Spinal cord (tissue), 10 donors: ENCODE measurements around the gene GALNT16. TPM values are rescaled to one million over a fixed set of nuclear protein-coding genes. Genes with fewer than 3 reads are reported as not detected.
A peak's percentile ranks its signal among the peaks of the same experiment; 100 is the strongest.

Experiments
- DNase-seq, 6 donors: peaks; one replicate each; pipeline versions ENCODE4 v3.0.0 to v3.0.0-alpha.2; 2013 to 2015; ENCODE audit warnings: low spot score in 6 of 6, low read depth in 4 of 6
- H3K27ac ChIP-seq: one replicate; pipeline ENCODE4 v1.5.1; 2013; ENCODE audit warnings: low read depth, low read length, control low read depth
- H3K27me3 ChIP-seq: one replicate; pipeline ENCODE4 v1.6.1; 2013; ENCODE audit warnings: low read length; ENCODE audit not compliant: control insufficient read depth, insufficient read depth
- H3K36me3 ChIP-seq: one replicate; pipeline ENCODE4 v1.6.1; 2013; ENCODE audit warnings: low read length; ENCODE audit not compliant: control insufficient read depth, insufficient read depth
- H3K4me1 ChIP-seq: one replicate; pipeline ENCODE4 v1.6.1; 2013; ENCODE audit warnings: low read length; ENCODE audit not compliant: control insufficient read depth, insufficient read depth
- H3K4me3 ChIP-seq: one replicate; pipeline ENCODE4 v1.5.1; 2013; ENCODE audit warnings: low read depth, low read length, control low read depth
- H3K9me3 ChIP-seq: one replicate; pipeline ENCODE4 v1.6.1; 2013; ENCODE audit warnings: low read length; ENCODE audit not compliant: control insufficient read depth, insufficient read depth
- WGBS: methylation state at CpG from one replicate; pipeline ENCODE4 v1.1.5; 2013; ENCODE audit warnings: missing lambda C conversion rate; ENCODE audit not compliant: insufficient coverage; 5-methylcytosine and 5-hydroxymethylcytosine counted together
- polyA plus RNA-seq, 2 donors: library from polyadenylated mRNA; unstranded; fragments of 120-200 nt; gene quantifications; one replicate each; pipeline ENCODE4 v1.2.1, GENCODE V29; 2013; ENCODE audit not compliant: insufficient read length in 2 of 2
- total RNA-seq, 2 donors: library from RNA; depleted of rRNA in 1 of 2; stranded (reverse); fragments of 120-200 nt in 1 of 2; fragments of >200 nt in 1 of 2; gene quantifications; one replicate each; pipeline versions ENCODE4 v1.2.3 to v1.2.4, GENCODE V29; 2013 to 2014
- donor health status: healthy.

The GALNT16 gene
- total and polyA plus RNA-seq, 4 donors = 9.5 to 60.2 (median 31.5) TPM

GRCh38 chr14:69399750-69400149 is 139.8 kb downstream of the GALNT16 start:
- Histone ChIP-seq H3K27ac (no peak overlapping the region), H3K9me3 (no peaks in the 10 kb centered on the region), H3K27me3 (no peaks in the 10 kb centered on the region), H3K36me3 (peaks cover 5% of the 10 kb centered on the region), H3K4me3 (peak overlapping the region; percentile 97), H3K4me1 (peaks cover 12% of the 10 kb centered on the region)
- no peak for DNase-seq
- WGBS = 95% methylated on average over 7 of the region's 8 CpGs

- Histone ChIP-seq H3K27ac (no peak overlapping the region), H3K4me3 (no peak overlapping the region), H3K4me1 (peaks cover 12% of the 10 kb centered on the region), H3K36me3 (peaks cover 5% of the 10 kb centered on the region), H3K27me3 (no peaks in the 10 kb centered on the region), H3K9me3 (no peaks in the 10 kb centered on the region)
- WGBS = 93% methylated on average over 4 of the region's 6 CpGs
- DNase-seq = no peak
These were observed 140.2 kb downstream of the GALNT16 start for GRCh38 chr14:69400154-69400553.

- H3K4me3 ChIP-seq = no peak overlapping the region
- no peak for DNase-seq
- no peaks in the 10 kb centered on the region for H3K27me3 ChIP-seq
- H3K9me3 ChIP-seq = no peaks in the 10 kb centered on the region
- H3K4me1 ChIP-seq = peaks cover 12% of the 10 kb centered on the region
- WGBS = no CpG with 5 or more reads among the region's 2 CpGs
- no peak overlapping the region for H3K27ac ChIP-seq
- peaks cover 3% of the 10 kb centered on the region for H3K36me3 ChIP-seq
These were observed 141.9 kb downstream of the GALNT16 start for GRCh38 chr14:69401841-69402240.

- Histone ChIP-seq H3K4me3 (no peak overlapping the region), H3K36me3 (peaks cover 5% of the 10 kb centered on the region), H3K27me3 (no peaks in the 10 kb centered on the region), H3K4me1 (peaks cover 7% of the 10 kb centered on the region), H3K27ac (no peak overlapping the region), H3K9me3 (no peaks in the 10 kb centered on the region)
- no peak for DNase-seq
- WGBS = no CpG with 5 or more reads among the region's 3 CpGs
These were observed 144.5 kb downstream of the GALNT16 start for GRCh38 chr14:69404478-69404877.

DNA sequence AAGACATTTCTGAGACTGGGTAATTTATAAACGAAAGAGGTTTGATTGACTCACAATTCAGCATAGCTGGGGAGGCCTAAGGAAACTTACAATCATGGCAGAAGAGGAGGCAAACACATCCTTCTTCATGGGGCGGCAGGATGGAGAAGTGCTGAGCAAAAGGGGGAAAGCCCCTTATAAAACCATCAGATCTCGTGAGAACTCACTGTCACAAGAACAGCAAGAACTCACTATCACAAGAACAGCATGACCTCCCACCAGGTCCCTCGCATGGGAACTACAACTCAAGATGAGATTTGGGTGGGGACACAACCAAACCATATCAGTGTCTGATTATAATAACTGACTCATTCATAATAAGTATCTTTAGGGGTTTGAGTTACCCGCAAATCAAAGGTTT is 144.9 kb downstream of the GALNT16 start:
- H3K36me3 ChIP-seq = peaks cover 5% of the 10 kb centered on the region
- H3K27ac ChIP-seq = no peak overlapping the region
- WGBS = no CpG with 5 or more reads among the region's 5 CpGs
- no peaks in the 10 kb centered on the region for H3K9me3 ChIP-seq
- no peak for DNase-seq
- peaks cover 3% of the 10 kb centered on the region for H3K4me1 ChIP-seq
- no peak overlapping the region for H3K4me3 ChIP-seq
- H3K27me3 ChIP-seq = no peaks in the 10 kb centered on the region

GRCh38 chr14:69405762-69406161 is 145.8 kb downstream of the GALNT16 start:
- Histone ChIP-seq H3K4me3 (no peak overlapping the region), H3K36me3 (peaks cover 5% of the 10 kb centered on the region), H3K4me1 (peaks cover 2% of the 10 kb centered on the region), H3K27me3 (no peaks in the 10 kb centered on the region), H3K9me3 (no peaks in the 10 kb centered on the region), H3K27ac (no peak overlapping the region)
- no peak for DNase-seq

Other genes with a start within 250 kb of the GALNT16 start
- gene DCAF5, start 107.0 kb upstream of the GALNT16 start, total RNA-seq = 10 to 100 TPM; 29.3 to 31.6 TPM
- 10 to 100 TPM; 46.8 to 51.1 TPM for gene DCAF5, start 107.0 kb upstream of the GALNT16 start, polyA plus RNA-seq
- 10 to 100 TPM; 32.2 to 33.2 TPM for gene EXD2, start 68.7 kb upstream of the GALNT16 start, total RNA-seq
- 10 to 100 TPM; 43.4 to 44.5 TPM for gene EXD2, start 68.7 kb upstream of the GALNT16 start, polyA plus RNA-seq
- gene ERH, start 138.1 kb downstream of the GALNT16 start, total RNA-seq = 100 to 1,000 TPM; 145 to 208 TPM
- 100 to 1,000 TPM; 254 to 285 TPM for gene ERH, start 138.1 kb downstream of the GALNT16 start, polyA plus RNA-seq
- 100 to 1,000 TPM; 109 to 137 TPM for gene SLC39A9, start 138.5 kb downstream of the GALNT16 start, total RNA-seq
- 10 to 100 TPM; 54.4 to 56.1 TPM for gene SLC39A9, start 138.5 kb downstream of the GALNT16 start, polyA plus RNA-seq
- gene PLEKHD1, start 224.6 kb downstream of the GALNT16 start, total RNA-seq = 1 to 10 TPM in 1 of 2 donors, under 1 TPM in 1; 0.66 to 3.0 TPM
- 1 to 10 TPM; 1.4 to 2.3 TPM for gene PLEKHD1, start 224.6 kb downstream of the GALNT16 start, polyA plus RNA-seq